Measurements from ENCODE around the gene ENDOU. TPM values are rescaled to one million over a fixed set of nuclear protein-coding genes. Genes with fewer than 3 reads are reported as not detected.

The ENDOU gene
- total RNA-seq, 1 experiment from 2014 or later = not detected

DNA sequence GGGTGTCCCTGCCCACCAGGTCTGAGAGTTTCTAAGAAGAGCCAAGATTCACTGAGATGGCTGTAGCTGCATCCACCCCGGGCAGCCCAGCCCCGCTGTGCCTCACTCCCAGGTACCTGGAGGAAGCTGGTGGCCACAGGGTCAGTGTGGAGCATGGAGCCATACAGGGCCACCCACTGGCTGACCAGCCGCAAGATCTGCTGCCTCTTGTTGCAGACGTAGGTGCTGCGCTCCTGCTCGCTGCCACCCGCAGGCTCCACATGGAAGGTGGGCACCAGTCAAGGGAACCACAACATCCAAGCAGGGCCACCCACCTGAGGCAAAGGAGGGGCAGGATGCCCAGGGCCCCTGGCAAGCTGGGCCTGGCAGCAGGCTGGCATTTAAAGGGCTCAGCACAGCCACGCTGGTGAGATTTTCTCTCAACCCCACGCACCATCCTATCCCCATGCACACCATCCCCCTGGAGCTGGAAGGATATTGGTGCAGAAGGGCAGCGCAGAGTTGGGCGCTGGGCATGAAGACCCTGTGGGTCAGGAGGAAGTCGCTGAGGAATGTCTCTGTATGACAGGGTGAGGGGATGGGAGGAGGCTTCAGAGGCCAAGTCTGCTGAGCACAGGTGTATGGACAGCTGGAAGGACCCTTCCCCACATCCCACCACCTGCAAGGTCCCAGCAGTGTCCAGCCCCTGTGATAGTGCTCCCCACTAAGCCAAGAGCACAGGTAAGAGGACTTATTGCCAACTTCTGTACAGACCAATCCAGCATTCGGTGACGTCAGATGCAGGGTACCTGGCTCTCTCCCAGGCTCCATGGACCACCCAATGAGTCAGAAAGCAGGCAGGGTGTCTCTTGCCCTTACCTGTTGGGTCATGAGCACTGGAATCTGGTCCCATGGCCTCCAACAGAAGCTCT lies 22.6 kb upstream of the ENDOU start:
- TF ChIP-seq REST (IDR thresholded peaks at IDR 0.05; ENCODE audit: insufficient read depth in 1 of 2, low read depth in 2 of 2, low read length in 1 of 2) = no peak
- no peak for TF ChIP-seq POLR2AphosphoS5 (IDR thresholded peaks at IDR 0.05; ENCODE audit: low read depth, low read length)
- TF ChIP-seq SIN3A (IDR thresholded peaks at IDR 0.05; ENCODE audit: borderline replicate concordance, insufficient read depth, low read depth, low read length) = no peak
- no peak for TF ChIP-seq TCF7L2 (IDR thresholded peaks at IDR 0.05; ENCODE audit: low read depth, low read length)
- TF ChIP-seq CTCF (IDR thresholded peaks at IDR 0.05) = no peak
- no TSS peak for BruUV-seq (replicated peaks)
- in situ Hi-C loops (cut with HindIII; ENCODE audit: low pct_unique_long_range_greater_than_20kb, low sequenced_read_pairs) = no loop called here

GRCh38 chr12:47747126-47747525 lies 21.8 kb upstream of the ENDOU start:
- H3K27me3 ChIP-seq (ENCODE audit: control insufficient read depth, insufficient read depth, low read length) = no peaks in the 10 kb centered on the region
- CTCF ChIA-PET = no interaction called here
- H3K4me3 ChIP-seq (ENCODE audit: low read depth in 2 of 2, low read length in 2 of 2) = no peak overlapping the region
- no peaks in the 10 kb centered on the region for H3K9me3 ChIP-seq (ENCODE audit: control insufficient read depth, insufficient read depth, low read depth, low read length)
- H3K36me3 ChIP-seq (ENCODE audit: control insufficient read depth, insufficient read depth, low read length) = no peaks in the 10 kb centered on the region
- POLR2A ChIA-PET = no interaction called here
- H3K4me1 ChIP-seq (ENCODE audit: control insufficient read depth, insufficient read depth, low read length) = no peaks in the 10 kb centered on the region
- no TSS peak for BruUV-seq (replicated peaks)
- intact Hi-C loops (cut with micrococcal nuclease; ENCODE audit: unreplicated experiment) = no loop called here
- in situ Hi-C loops (cut with HindIII; ENCODE audit: low pct_unique_long_range_greater_than_20kb, low sequenced_read_pairs) = no loop called here
- DNase-seq (ENCODE audit: low read depth, low spot score) (no peak), ATAC-seq (no peak)
- TF ChIP-seq SIN3A (IDR thresholded peaks at IDR 0.05; ENCODE audit: borderline replicate concordance, insufficient read depth, low read depth, low read length) (no peak), POLR2AphosphoS5 (IDR thresholded peaks at IDR 0.05; ENCODE audit: low read depth, low read length) (no peak), REST (IDR thresholded peaks at IDR 0.05; ENCODE audit: insufficient read depth in 1 of 2, low read depth in 2 of 2, low read length in 1 of 2) (no peak), TCF7L2 (IDR thresholded peaks at IDR 0.05; ENCODE audit: low read depth, low read length) (no peak), CTCF (IDR thresholded peaks at IDR 0.05) (no peak)
- no peak overlapping the region for H3K27ac ChIP-seq (ENCODE audit: low read length)

More for the DNA sequence above, 22.6 kb upstream of the ENDOU start:
- Histone ChIP-seq H3K27ac (ENCODE audit: low read length) (no peak overlapping the region), H3K9me3 (ENCODE audit: control insufficient read depth, insufficient read depth, low read depth, low read length) (no peaks in the 10 kb centered on the region), H3K4me1 (ENCODE audit: control insufficient read depth, insufficient read depth, low read length) (no peaks in the 10 kb centered on the region), H3K27me3 (ENCODE audit: control insufficient read depth, insufficient read depth, low read length) (no peaks in the 10 kb centered on the region), H3K36me3 (ENCODE audit: control insufficient read depth, insufficient read depth, low read length) (no peaks in the 10 kb centered on the region), H3K4me3 (ENCODE audit: low read depth in 2 of 2, low read length in 2 of 2) (no peak overlapping the region)
- POLR2A ChIA-PET = no interaction called here
- ATAC-seq (no peak), DNase-seq (ENCODE audit: low read depth, low spot score) (no peak)
- intact Hi-C loops (cut with micrococcal nuclease; ENCODE audit: unreplicated experiment) = no loop called here
- CTCF ChIA-PET = no interaction called here
